Chondrocyte (in vitro differentiated cells): ENCODE data around the gene SOX2. TPM values are rescaled to one million over a fixed set of nuclear protein-coding genes. Genes with fewer than 3 reads are reported as not detected.
A peak's percentile ranks its signal among the peaks of the same experiment; 100 is the strongest.

Experiments
- DNase-seq: peaks from one replicate; pipeline ENCODE4 v3.0.0; 2021; ENCODE audit warnings: mixed read lengths, low spot score
- H3K27ac Mint-ChIP-seq: one replicate; pipeline ENCODE4 v1.8.0; 2021; ENCODE audit warnings: mild to moderate bottlenecking, moderate library complexity, mixed read lengths; ENCODE audit not compliant: unreplicated experiment
- H3K27me3 Mint-ChIP-seq: 2 replicates; pipeline ENCODE4 v1.8.0; 2021; ENCODE audit warnings: low read depth, mixed read lengths
- H3K36me3 Mint-ChIP-seq: 2 replicates; pipeline ENCODE4 v1.8.0; 2021; ENCODE audit warnings: low read depth, mixed read lengths
- H3K4me1 Mint-ChIP-seq: 2 replicates; pipeline ENCODE4 v1.8.0; 2021; ENCODE audit warnings: low read depth, mild to moderate bottlenecking, mixed read lengths
- H3K4me3 Mint-ChIP-seq: one replicate; pipeline ENCODE4 v1.8.0; 2021; ENCODE audit warnings: mild to moderate bottlenecking, moderate library complexity, mixed read lengths; ENCODE audit not compliant: unreplicated experiment
- H3K9me3 Mint-ChIP-seq: 2 replicates; pipeline ENCODE4 v1.8.0; 2021; ENCODE audit warnings: low read depth, mixed read lengths
- CTCF ChIP-seq: fragments of 200-600 bp; sonication (generic); IDR thresholded peaks from 2 replicates; pipeline ENCODE4 v1.5.0; 2021; ENCODE audit warnings: antibody characterized with exemption, mild to moderate bottlenecking, moderate library complexity
- total RNA-seq: library from RNA; stranded (reverse); gene quantifications from 3 replicates; pipeline ENCODE4 v1.2.1, GENCODE V29; 2021

The SOX2 gene
- total RNA-seq, 1 donor from 2014 or later = 1.3 TPM

- no peak overlapping the region for H3K4me3 Mint-ChIP-seq
- H3K9me3 Mint-ChIP-seq = no peaks in the 10 kb centered on the region
- peaks cover 3% of the 10 kb centered on the region for H3K36me3 Mint-ChIP-seq
- H3K27me3 Mint-ChIP-seq = peaks cover 54% of the 10 kb centered on the region
- DNase-seq = no peak
- H3K4me1 Mint-ChIP-seq = peaks cover 10% of the 10 kb centered on the region
- no peak for TF ChIP-seq CTCF
- H3K27ac Mint-ChIP-seq = no peak overlapping the region
Observed at GRCh38 chr3:181707980-181708379, 3.7 kb upstream of the SOX2 start.

- peaks cover 55% of the 10 kb centered on the region for H3K27me3 Mint-ChIP-seq
- H3K4me3 Mint-ChIP-seq = peak overlapping the region; percentile 50
- H3K4me1 Mint-ChIP-seq = peaks cover 14% of the 10 kb centered on the region
Observed at GRCh38 chr3:181709537-181710279, 2.0 kb upstream of the SOX2 start.

GRCh38 chr3:181710345-181711291 lies 1.1 kb upstream of the SOX2 start:
- no peak for DNase-seq
- Mint-ChIP-seq H3K4me1 (peaks cover 14% of the 10 kb centered on the region), H3K36me3 (no peaks in the 10 kb centered on the region), H3K27me3 (peaks cover 55% of the 10 kb centered on the region), H3K4me3 (no peak overlapping the region), H3K27ac (no peak overlapping the region), H3K9me3 (no peaks in the 10 kb centered on the region)
- TF ChIP-seq CTCF = no peak

More at GRCh38 chr3:181709537-181710279, 2.0 kb upstream of the SOX2 start:
- Mint-ChIP-seq H3K27ac (no peak overlapping the region), H3K36me3 (peaks cover 2% of the 10 kb centered on the region), H3K9me3 (no peaks in the 10 kb centered on the region)
- TF ChIP-seq CTCF = peak; percentile 99
- DNase-seq = no peak

- no peak for DNase-seq
- H3K4me1 Mint-ChIP-seq = peaks cover 19% of the 10 kb centered on the region
- TF ChIP-seq CTCF = no peak
- H3K4me3 Mint-ChIP-seq = peak overlapping the region; percentile 76
- no peaks in the 10 kb centered on the region for H3K36me3 Mint-ChIP-seq
- H3K9me3 Mint-ChIP-seq = no peaks in the 10 kb centered on the region
- H3K27me3 Mint-ChIP-seq = peaks cover 56% of the 10 kb centered on the region
- H3K27ac Mint-ChIP-seq = peak overlapping the region; percentile 51
Observed at GRCh38 chr3:181712226-181712552, 464 bp downstream of the SOX2 start.

GRCh38 chr3:181712553-181713279 lies 991 bp downstream of the SOX2 start:
- Mint-ChIP-seq H3K27me3 (peaks cover 58% of the 10 kb centered on the region), H3K9me3 (no peaks in the 10 kb centered on the region), H3K27ac (peak overlapping the region; percentile 82), H3K36me3 (no peaks in the 10 kb centered on the region), H3K4me1 (peaks cover 24% of the 10 kb centered on the region), H3K4me3 (peak overlapping the region; percentile 76)
- DNase-seq = no peak
- TF ChIP-seq CTCF = no peak
